OCI-LY3 (cell line): ENCODE results near the gene FSTL4.

ENCODE experiments used
- H2AFZ ChIP-seq: fragments of 200-600, 300-600 bp; shearing (Covaris generic); 2 replicates; pipeline ENCODE4 v1.6.0; 2014; ENCODE audit warnings: antibody characterized with exemption, low read depth, low read length
- H3K27ac ChIP-seq: fragments of 200-600, 300-600 bp; sonication (generic); 2 replicates; pipeline ENCODE4 v1.5.1; 2014; ENCODE audit warnings: mild to moderate bottlenecking, low read length, moderate library complexity, mixed read lengths
- H3K27me3 ChIP-seq: fragments of 200-600, 300-600 bp; sonication (generic); 2 replicates; pipeline ENCODE4 v1.6.1; 2014; ENCODE audit warnings: low read depth, low read length, mixed read lengths
- H3K36me3 ChIP-seq: fragments of 200-600, 300-600 bp; sonication (generic); replicated peaks from 2 replicates; pipeline ENCODE3; 2014; ENCODE audit warnings: low read depth, low read length, mixed read lengths
- H3K4me1 ChIP-seq: fragments of 300-600, 200-600 bp; sonication (generic); 2 replicates; pipeline ENCODE4 v1.6.1; 2014; ENCODE audit warnings: low read length, mixed read lengths
- H3K4me2 ChIP-seq: fragments of 200-600, 300-600 bp; sonication (generic); 2 replicates; pipeline ENCODE4 v1.6.1; 2014; ENCODE audit warnings: low read length, mixed read lengths
- H3K4me3 ChIP-seq: fragments of 300-600, 200-600 bp; sonication (generic); 2 replicates; pipeline ENCODE4 v1.5.1; 2014; ENCODE audit warnings: antibody characterized with exemption, mild to moderate bottlenecking, low read length, moderate library complexity
- H3K79me2 ChIP-seq: fragments of 300-600, 200-600 bp; shearing (Covaris generic); 2 replicates; pipeline ENCODE4 v1.6.1; 2014; ENCODE audit warnings: mild to moderate bottlenecking, low read length, mixed read lengths
- H3K9ac ChIP-seq: fragments of 300-600, 200-600 bp; shearing (Covaris generic); 2 replicates; pipeline ENCODE4 v1.6.0; 2014; ENCODE audit warnings: mild to moderate bottlenecking, low read length, moderate library complexity
- H3K9me3 ChIP-seq: fragments of 200-600, 300-600 bp; shearing (Covaris generic); 2 replicates; pipeline ENCODE4 v1.6.1; 2014; ENCODE audit warnings: low read length, mixed read lengths; ENCODE audit not compliant: insufficient read depth
- H4K20me1 ChIP-seq: fragments of 200-600, 300-600 bp; sonication (generic); 2 replicates; pipeline ENCODE4 v1.6.1; 2016; ENCODE audit warnings: low read length, mixed read lengths; ENCODE audit not compliant: insufficient read depth
- EZH2phosphoT487 ChIP-seq: fragments of 200-600 bp; shearing (Covaris generic); IDR thresholded peaks from 2 replicates; pipeline ENCODE4 v1.6.1; 2018; ENCODE audit warnings: antibody characterized with exemption, mixed run types, low read depth
- TF ChIP-seq, protein P1 (sequence below): fragments of 200-600, 300-600 bp; sonication (generic); IDR thresholded peaks from 2 replicates; pipeline ENCODE4 v1.5.1; 2014; ENCODE audit warnings: antibody characterized with exemption, low read length, low read depth

FSTL4 gene

DNA sequence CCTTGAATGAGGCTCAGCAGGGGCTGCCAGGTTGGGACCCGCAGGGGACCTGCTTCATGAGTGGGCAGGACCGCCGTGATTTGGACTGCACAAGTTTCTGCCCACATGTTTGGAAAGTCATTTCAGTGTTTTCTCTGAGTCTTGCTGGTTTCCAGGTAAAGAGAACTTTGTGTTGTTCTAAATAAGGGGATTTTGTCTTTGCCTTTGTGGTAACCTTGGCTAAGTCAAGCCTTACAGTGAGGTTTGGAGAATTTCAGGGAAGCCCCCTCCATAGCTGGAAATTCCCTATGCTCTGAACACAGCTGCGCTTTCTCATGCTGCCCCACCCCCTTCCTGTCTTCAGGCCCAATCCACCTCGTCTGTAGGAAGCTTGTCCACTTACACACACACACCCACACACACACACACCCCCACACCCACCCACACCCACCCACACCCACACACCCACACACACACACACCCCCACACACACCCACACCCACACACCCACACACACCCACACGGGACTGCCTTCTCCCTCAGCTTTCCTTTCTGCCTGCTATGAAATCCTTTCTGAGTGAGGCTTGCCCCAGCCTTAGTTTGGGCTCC is 290.4 kb downstream of the FSTL4 start:
- Histone ChIP-seq H3K4me2 (peak overlapping the region; percentile 73), H3K79me2 (no peaks in the 10 kb centered on the region), H3K9me3 (no peaks in the 10 kb centered on the region), H2AFZ (no peak overlapping the region), H4K20me1 (no peaks in the 10 kb centered on the region), H3K36me3 (no peaks in the 10 kb centered on the region), H3K27me3 (no peaks in the 10 kb centered on the region), H3K4me3 (peak overlapping the region; percentile 16; the same call in 1 of the 2 replicates), H3K27ac (peak overlapping the region; percentile 46; the same call in 1 of the 2 replicates), H3K4me1 (peaks cover 20% of the 10 kb centered on the region), H3K9ac (no peak overlapping the region; the same call in 1 of the 2 replicates)
- TF ChIP-seq, protein P1, sequence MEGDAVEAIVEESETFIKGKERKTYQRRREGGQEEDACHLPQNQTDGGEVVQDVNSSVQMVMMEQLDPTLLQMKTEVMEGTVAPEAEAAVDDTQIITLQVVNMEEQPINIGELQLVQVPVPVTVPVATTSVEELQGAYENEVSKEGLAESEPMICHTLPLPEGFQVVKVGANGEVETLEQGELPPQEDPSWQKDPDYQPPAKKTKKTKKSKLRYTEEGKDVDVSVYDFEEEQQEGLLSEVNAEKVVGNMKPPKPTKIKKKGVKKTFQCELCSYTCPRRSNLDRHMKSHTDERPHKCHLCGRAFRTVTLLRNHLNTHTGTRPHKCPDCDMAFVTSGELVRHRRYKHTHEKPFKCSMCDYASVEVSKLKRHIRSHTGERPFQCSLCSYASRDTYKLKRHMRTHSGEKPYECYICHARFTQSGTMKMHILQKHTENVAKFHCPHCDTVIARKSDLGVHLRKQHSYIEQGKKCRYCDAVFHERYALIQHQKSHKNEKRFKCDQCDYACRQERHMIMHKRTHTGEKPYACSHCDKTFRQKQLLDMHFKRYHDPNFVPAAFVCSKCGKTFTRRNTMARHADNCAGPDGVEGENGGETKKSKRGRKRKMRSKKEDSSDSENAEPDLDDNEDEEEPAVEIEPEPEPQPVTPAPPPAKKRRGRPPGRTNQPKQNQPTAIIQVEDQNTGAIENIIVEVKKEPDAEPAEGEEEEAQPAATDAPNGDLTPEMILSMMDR = no peak
- no peak for TF ChIP-seq EZH2phosphoT487

DNA sequence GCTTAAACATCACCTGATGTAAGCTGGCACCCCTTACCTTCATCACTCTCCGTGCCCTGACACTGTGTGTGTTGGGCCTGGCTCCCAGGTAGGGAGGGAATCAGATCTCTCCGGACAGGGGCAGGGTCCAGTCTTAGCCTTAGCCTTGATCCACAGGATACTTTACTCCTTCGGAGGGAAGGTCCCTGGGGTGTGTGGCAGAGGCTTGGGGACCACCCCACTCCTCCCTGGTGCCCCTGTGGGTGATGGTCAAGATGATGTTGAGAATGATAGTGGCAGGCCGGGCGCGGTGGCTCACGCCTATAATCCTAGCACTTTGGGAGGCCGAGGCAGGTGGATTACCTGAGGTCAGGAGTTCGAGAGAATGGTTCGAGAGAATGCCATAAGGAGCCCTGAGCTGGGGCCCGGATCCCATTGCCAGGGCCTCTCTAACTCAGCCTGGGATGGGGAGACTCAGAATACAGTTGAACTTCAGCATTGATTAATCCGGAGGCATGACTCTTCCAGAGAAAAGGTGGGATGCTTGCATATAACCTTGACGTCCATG is 291.0 kb downstream of the FSTL4 start:
- Histone ChIP-seq H3K79me2 (no peaks in the 10 kb centered on the region), H3K4me1 (peaks cover 20% of the 10 kb centered on the region), H3K27ac (peak overlapping the region; percentile 46; the same call in 1 of the 2 replicates), H3K27me3 (no peaks in the 10 kb centered on the region), H3K9me3 (no peaks in the 10 kb centered on the region), H4K20me1 (no peaks in the 10 kb centered on the region), H3K4me2 (peak overlapping the region; percentile 73), H3K4me3 (peak overlapping the region; percentile 16; the same call in 1 of the 2 replicates), H3K36me3 (no peaks in the 10 kb centered on the region), H3K9ac (no peak overlapping the region; the same call in 1 of the 2 replicates), H2AFZ (no peak overlapping the region)
- TF ChIP-seq EZH2phosphoT487 = no peak
- TF ChIP-seq, protein P1 = no peak

DNA sequence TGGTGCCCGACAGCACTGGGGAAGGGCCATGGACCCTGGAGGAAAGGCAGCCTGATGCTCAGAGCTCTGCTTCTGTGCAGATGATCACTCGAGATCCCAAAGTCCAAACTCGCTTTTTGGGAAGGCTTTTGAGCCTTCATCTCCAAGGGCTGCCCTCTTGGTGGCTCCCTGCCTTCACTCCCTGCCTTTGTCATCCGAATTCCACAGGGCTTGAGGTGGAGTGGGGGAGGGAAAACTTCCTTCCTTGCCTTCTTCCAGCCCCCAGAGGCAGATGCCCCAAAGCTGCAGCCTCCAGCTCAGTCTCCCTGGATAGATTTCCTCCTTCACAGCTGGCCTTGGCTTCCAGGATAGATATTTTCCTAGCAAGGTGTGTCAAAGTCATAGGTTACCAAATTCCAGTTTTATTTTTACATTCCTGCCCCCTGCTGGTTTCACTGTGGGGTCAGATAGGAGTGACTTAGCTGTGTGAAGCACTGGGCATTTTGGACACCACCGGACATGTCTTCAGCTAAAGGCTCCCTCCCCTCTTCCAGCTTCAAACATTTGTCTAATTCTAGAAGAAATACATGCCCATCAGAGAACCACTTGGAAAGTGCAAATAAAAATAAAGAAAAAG is 292.3 kb downstream of the FSTL4 start:
- Histone ChIP-seq H3K36me3 (no peaks in the 10 kb centered on the region), H2AFZ (no peak overlapping the region), H3K4me1 (peaks cover 20% of the 10 kb centered on the region), H3K27me3 (no peaks in the 10 kb centered on the region), H3K9me3 (no peaks in the 10 kb centered on the region), H3K79me2 (no peaks in the 10 kb centered on the region), H4K20me1 (no peaks in the 10 kb centered on the region), H3K9ac (no peak overlapping the region), H3K4me3 (no peak overlapping the region), H3K4me2 (no peak overlapping the region), H3K27ac (no peak overlapping the region)
- TF ChIP-seq EZH2phosphoT487 = no peak
- TF ChIP-seq, protein P1 = peak; percentile 22

DNA sequence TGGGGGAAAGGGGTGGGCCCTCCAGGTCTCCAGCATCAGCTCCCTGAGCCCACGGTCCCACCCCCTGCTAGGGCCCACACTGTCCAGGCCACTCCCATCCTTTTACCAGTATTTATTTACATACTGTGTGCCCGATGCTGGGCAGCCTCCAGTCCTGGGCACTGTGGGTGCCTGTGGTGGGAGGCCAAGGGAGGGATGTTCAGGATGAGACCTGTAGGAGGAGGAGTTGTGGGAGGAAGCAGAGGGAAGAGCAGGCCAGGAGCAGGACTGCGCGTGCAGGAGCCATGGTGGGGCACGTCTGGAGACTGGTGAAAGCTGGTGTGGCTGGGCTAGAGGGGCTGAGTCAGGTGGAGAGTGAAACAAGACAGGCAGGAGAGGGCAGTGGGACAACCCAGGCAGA is 293.1 kb downstream of the FSTL4 start:
- TF ChIP-seq, protein P1 = no peak
- no peak for TF ChIP-seq EZH2phosphoT487
- Histone ChIP-seq H3K4me2 (no peak overlapping the region), H3K27me3 (no peaks in the 10 kb centered on the region)

More for the DNA sequence above, 293.1 kb downstream of the FSTL4 start:
- Histone ChIP-seq H2AFZ (no peak overlapping the region), H3K36me3 (no peaks in the 10 kb centered on the region), H4K20me1 (no peaks in the 10 kb centered on the region), H3K4me3 (no peak overlapping the region), H3K4me1 (peaks cover 20% of the 10 kb centered on the region), H3K9me3 (no peaks in the 10 kb centered on the region), H3K9ac (no peak overlapping the region), H3K27ac (no peak overlapping the region), H3K79me2 (no peaks in the 10 kb centered on the region)
